Peyer's patch (tissue), 4 donors: ENCODE results near the gene PMM2. TPM values are rescaled to one million over a fixed set of nuclear protein-coding genes. Genes with fewer than 3 reads are reported as not detected.
A peak's percentile ranks its signal among the peaks of the same experiment; 100 is the strongest.
"Not testable (repeated sequence)": the region's sequence is repeated elsewhere in the genome, so short reads cannot be mapped to it uniquely, and the experiment has no call there.

ENCODE experiments used
- DNase-seq, 3 donors: peaks; one replicate each; pipeline ENCODE4 v3.0.0-alpha.2; 2017 to 2019
- H3K27ac ChIP-seq, 4 donors: fragments of 200-600 bp; sonication (generic); one replicate each; pipeline ENCODE4 v1.5.1; 2016 to 2019
- H3K27me3 ChIP-seq, 2 donors: fragments of 200-600 bp; sonication (generic); one replicate each; pipeline ENCODE4 v1.5.1; 2019
- H3K36me3 ChIP-seq, 3 donors: fragments of 200-600 bp; sonication (generic); one replicate each; pipeline ENCODE4 v1.5.1; 2016 to 2019
- H3K4me1 ChIP-seq, 4 donors: fragments of 200-600 bp; sonication (generic); one replicate each; pipeline ENCODE4 v1.5.1; 2016 to 2019
- H3K4me3 ChIP-seq, 4 donors: fragments of 200-600 bp; sonication (generic); 1 replicate in 3 of 4; 2 replicates in 1 of 4; pipeline ENCODE4 v1.5.1; 2016 to 2019; ENCODE audit warnings: mild to moderate bottlenecking in 1 of 4
- H3K9me3 ChIP-seq, 4 donors: fragments of 200-600 bp; sonication (generic); one replicate each; pipeline ENCODE4 v1.5.1; 2016 to 2019; ENCODE audit warnings: mild to moderate bottlenecking in 1 of 4
- CTCF ChIP-seq, 6 experiments: fragments of 450-650 bp in 4 of 6; fragments of 200-600 bp in 2 of 6; sonication (generic) in 1 of 6; IDR thresholded peaks; one replicate each; pipeline ENCODE4 v1.5.1; 2017 to 2019; ENCODE audit warnings: antibody characterized with exemption in 6 of 6, mild to moderate bottlenecking in 3 of 6, moderate library complexity in 1 of 6
- POLR2A ChIP-seq, 2 donors: fragments of 450-650 bp; IDR thresholded peaks; one replicate each; pipeline ENCODE4 v1.5.1; 2017; ENCODE audit warnings: antibody characterized with exemption in 2 of 2, mild to moderate bottlenecking in 2 of 2, moderate library complexity in 2 of 2
- total RNA-seq, 4 donors: library from RNA; depleted of rRNA; stranded (reverse); fragments of >200 nt; gene quantifications; one replicate each; pipeline ENCODE4 v1.1.0, GENCODE V29; 2016

The PMM2 gene
- total RNA-seq, 4 donors from 2014 or later = 49.5 to 84.2 (median 82.3) TPM

- no peaks in the 10 kb centered on the region for H3K9me3 ChIP-seq
- no peaks in the 10 kb centered on the region for H3K27me3 ChIP-seq
- no peaks in the 10 kb centered on the region for H3K36me3 ChIP-seq
- no peak overlapping the region for H3K4me3 ChIP-seq
- no peak overlapping the region for H3K27ac ChIP-seq
- TF ChIP-seq POLR2A (IDR thresholded peaks at IDR 0.05) (no peak), CTCF (IDR thresholded peaks at IDR 0.05) (no peak)
- no peak for DNase-seq
- H3K4me1 ChIP-seq = peaks cover 0 to 11% (median 2%) of the 10 kb centered on the region in 4 donors
Observed at GRCh38 chr16:8872071-8872470, 74.4 kb downstream of the PMM2 start.

GRCh38 chr16:8872967-8873865 lies 75.6 kb downstream of the PMM2 start:
- H3K27me3 ChIP-seq = no peaks in the 10 kb centered on the region
- DNase-seq = no peak
- H3K4me3 ChIP-seq = no peak overlapping the region
- H3K9me3 ChIP-seq = no peaks in the 10 kb centered on the region
- H3K4me1 ChIP-seq = peaks cover 0 to 5% (median 0%) of the 10 kb centered on the region in 4 donors
- H3K27ac ChIP-seq = no peak overlapping the region
- no peaks in the 10 kb centered on the region for H3K36me3 ChIP-seq
- peak in 1 of 6 experiments; percentile 14 for TF ChIP-seq CTCF (IDR thresholded peaks at IDR 0.05)
- no peak for TF ChIP-seq POLR2A (IDR thresholded peaks at IDR 0.05)

- not testable (repeated sequence) for H3K9me3 ChIP-seq
Observed at GRCh38 chr16:8873866-8874195, 76.2 kb downstream of the PMM2 start.

GRCh38 chr16:8874388-8874787 lies 76.7 kb downstream of the PMM2 start:
- Histone ChIP-seq H3K27ac (no peak overlapping the region), H3K4me3 (no peak overlapping the region), H3K36me3 (no peaks in the 10 kb centered on the region), H3K9me3 (no peaks in the 10 kb centered on the region), H3K4me1 (peaks cover 0 to 12% (median 0%) of the 10 kb centered on the region in 4 donors), H3K27me3 (no peaks in the 10 kb centered on the region)
- DNase-seq = no peak
- TF ChIP-seq CTCF (IDR thresholded peaks at IDR 0.05) (no peak), POLR2A (IDR thresholded peaks at IDR 0.05) (no peak)

More at GRCh38 chr16:8873866-8874195, 76.2 kb downstream of the PMM2 start:
- not testable (repeated sequence) for H3K27ac ChIP-seq, H3K36me3 ChIP-seq, H3K27me3 ChIP-seq, H3K4me3 ChIP-seq, DNase-seq
- H3K4me1 ChIP-seq = peaks cover 0 to 11% (median 0%) of the 10 kb centered on the region in 4 donors

GRCh38 chr16:8875317-8875716 lies 77.7 kb downstream of the PMM2 start:
- not testable (repeated sequence) for H3K4me1 ChIP-seq, H3K27ac ChIP-seq, H3K9me3 ChIP-seq, H3K4me3 ChIP-seq, DNase-seq, H3K36me3 ChIP-seq, H3K27me3 ChIP-seq

- no peaks in the 10 kb centered on the region for H3K27me3 ChIP-seq
- H3K4me1 ChIP-seq = peaks cover 0 to 9% (median 2%) of the 10 kb centered on the region in 4 donors
- no peak overlapping the region for H3K4me3 ChIP-seq
- peak overlapping the region in 1 of 4 donors; percentile 22 for H3K27ac ChIP-seq
- TF ChIP-seq CTCF (IDR thresholded peaks at IDR 0.05) = no peak
- TF ChIP-seq POLR2A (IDR thresholded peaks at IDR 0.05) = no peak
- no peaks in the 10 kb centered on the region for H3K9me3 ChIP-seq
- no peaks in the 10 kb centered on the region for H3K36me3 ChIP-seq
- DNase-seq = no peak
Observed at GRCh38 chr16:8877894-8878522, 80.4 kb downstream of the PMM2 start.
